Astrocyte of the spinal cord (primary cell): ENCODE data around the gene SORCS2.
"Not testable (repeated sequence)": the region's sequence is repeated elsewhere in the genome, so short reads cannot be mapped to it uniquely, and the experiment has no call there.

Experiments
- DNase-seq: peaks from one replicate; pipeline ENCODE4 v3.0.0; 2011; ENCODE audit warnings: low read depth, low spot score
- H3K4me3 ChIP-seq: 2 replicates; pipeline ENCODE4 v1.5.1; 2011; ENCODE audit warnings: low read depth, mild to moderate bottlenecking, low read length, moderate library complexity
- CTCF ChIP-seq: IDR thresholded peaks from 2 replicates; pipeline ENCODE4 v1.5.1; 2012; ENCODE audit warnings: low read depth, mild to moderate bottlenecking, low read length, inconsistent platforms
- in situ Hi-C: cut with HindIII; loops from 2 replicates; pipeline ENCODE4 v1.10.0; 2017; ENCODE audit warnings: low sequenced_read_pairs

SORCS2 gene

DNA sequence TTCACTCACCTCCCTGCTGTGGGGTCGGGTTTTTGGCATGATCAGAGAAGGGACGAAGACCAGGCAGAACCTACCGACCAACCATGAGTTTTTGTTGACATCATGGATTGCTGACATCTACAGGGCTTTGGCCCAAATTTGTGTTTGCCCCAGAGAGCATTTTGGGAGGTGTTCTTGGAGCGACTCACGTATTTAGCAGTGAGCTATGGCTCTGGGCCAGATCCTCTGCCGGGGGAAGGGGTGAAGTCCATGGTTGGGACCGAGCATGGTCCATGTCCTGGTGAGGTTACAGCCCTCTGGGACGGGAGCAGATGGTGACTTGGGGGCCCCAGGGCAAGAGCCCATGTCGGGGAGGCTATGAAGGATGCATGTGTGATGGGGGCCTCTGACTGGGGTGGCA is 17.4 kb downstream of the SORCS2 start:
- in situ Hi-C loops, result no loop called here
- TF ChIP-seq CTCF, result no peak
- DNase-seq, result no peak
- no peak overlapping the region for H3K4me3 ChIP-seq

GRCh38 chr4:7210824-7211223 is 18.5 kb downstream of the SORCS2 start:
- H3K4me3 ChIP-seq, result no peak overlapping the region
- in situ Hi-C loops, result no loop called here
- peak; percentile 70 for DNase-seq
- TF ChIP-seq CTCF, result no peak

- no peak overlapping the region for H3K4me3 ChIP-seq
- TF ChIP-seq CTCF, result no peak
- DNase-seq, result no peak
- in situ Hi-C loops, result no loop called here
Observed at GRCh38 chr4:7212101-7212674, 19.9 kb downstream of the SORCS2 start.

- H3K4me3 ChIP-seq, result no peak overlapping the region
- in situ Hi-C loops, result no loop called here
- TF ChIP-seq CTCF, result no peak
- DNase-seq, result no peak
Observed at GRCh38 chr4:7212921-7213320, 20.6 kb downstream of the SORCS2 start.

DNA sequence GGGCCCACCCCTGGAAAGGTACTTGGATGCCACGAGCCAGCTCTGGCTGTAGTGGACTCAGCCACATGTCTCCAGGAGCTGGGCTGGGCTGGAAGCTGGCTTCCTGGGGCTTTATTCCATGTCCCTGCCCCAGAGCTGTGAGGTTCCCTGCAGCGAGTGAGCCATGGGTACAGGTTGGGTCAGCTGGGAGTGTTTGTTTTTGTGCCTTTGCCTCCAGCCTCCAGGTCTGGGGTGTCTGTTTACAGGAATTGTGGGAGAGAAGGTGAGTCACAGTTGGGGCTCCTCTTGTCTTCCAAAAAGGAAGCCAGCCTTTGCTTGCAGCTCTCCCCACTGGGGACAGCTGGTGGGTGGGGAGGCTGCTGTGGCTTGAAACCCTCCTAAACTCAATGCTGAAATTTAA is 21.5 kb downstream of the SORCS2 start:
- DNase-seq, result no peak
- H3K4me3 ChIP-seq, result no peak overlapping the region
- no peak for TF ChIP-seq CTCF
- in situ Hi-C loops, result no loop called here

- TF ChIP-seq CTCF, result no peak
- H3K4me3 ChIP-seq, result no peak overlapping the region
- in situ Hi-C loops, result no loop called here
- DNase-seq, result peak; percentile 10
Observed at GRCh38 chr4:7214359-7214758, 22.0 kb downstream of the SORCS2 start.

GRCh38 chr4:7215187-7215586 is 22.8 kb downstream of the SORCS2 start:
- in situ Hi-C loops, DNase-seq: not testable (repeated sequence)

More at GRCh38 chr4:7215187-7215586, 22.8 kb downstream of the SORCS2 start:
- not testable (repeated sequence) for H3K4me3 ChIP-seq
